HepG2 (cell line): ENCODE measurements around the gene CHID1. TPM values are rescaled to one million over a fixed set of nuclear protein-coding genes. Genes with fewer than 3 reads are reported as not detected.

Experiments
- ATAC-seq: fragments of 200-7000 bp; cut with Tn5 transposase; 3 replicates; pipeline ENCODE4 v1.9.1; 2020; ENCODE audit warnings: mild to moderate bottlenecking, moderate library complexity
- BruUV-seq: library from RNA; stranded (reverse); fragments of 400-500 nt; replicated peaks from 2 replicates; lab custom pipeline; 2021; lab: Mats Ljungman, UMichigan
- CTCF ChIA-PET: fragments of 300-600 bp; formaldehyde crosslinking; extraction: SDS; loops from one replicate; lab custom pipeline; 2021; ENCODE audit warnings: low total read pairs, inconsistent platforms, low intra/inter-chr PET ratio; lab: Yijun Ruan, JAX
- POLR2A ChIA-PET: fragments of 350-600 bp; sonication (Branson Sonifier 250); formaldehyde crosslinking; loops from one replicate; lab custom pipeline; 2020; ENCODE audit warnings: antibody characterized with exemption, inconsistent platforms; lab: Yijun Ruan, JAX
- DNase-seq: peaks from one replicate; pipeline ENCODE4 v3.0.0-alpha.2; 2015; ENCODE audit warnings: low spot score
- FAIRE-seq: peaks from 3 replicates; lab custom pipeline; 2011; peaks lifted over from hg19 to GRCh38; lab: Jason Lieb, UNC
- H2AFZ ChIP-seq: one replicate; pipeline ENCODE4 v1.6.1; 2011; ENCODE audit warnings: low read length, inconsistent platforms
- H3K27ac ChIP-seq: fragments of 300-600 bp; 3 replicates; pipeline ENCODE4 v1.8.0; 2011; ENCODE audit warnings: mixed run types, mild to moderate bottlenecking, mixed read lengths, low read length, inconsistent platforms; ENCODE audit not compliant: insufficient read depth; ENCODE audit errors: extremely low read length
- H3K27me3 ChIP-seq, 2 experiments: fragments of 200-600 bp in 1 of 2; 2 replicates in 1 of 2; 3 replicates in 1 of 2; pipeline versions ENCODE4 v1.6.0 to v1.8.0; 2011; ENCODE audit warnings: low read length in 2 of 2, mild to moderate bottlenecking in 2 of 2, moderate library complexity in 2 of 2, inconsistent platforms in 1 of 2; ENCODE audit not compliant: insufficient read depth in 2 of 2, control insufficient read depth in 1 of 2
- H3K36me3 ChIP-seq, 2 experiments: fragments of 200-600 bp in 1 of 2; replicated peaks in 1 of 2; 2 replicates in 1 of 2; 3 replicates in 1 of 2; pipeline versions ENCODE4 v1.5.1 to v1.8.0; 2011; ENCODE audit warnings: low read length in 2 of 2, inconsistent platforms in 1 of 2; ENCODE audit not compliant: insufficient read depth in 2 of 2, control insufficient read depth in 1 of 2
- H3K4me1 ChIP-seq: 2 replicates; pipeline ENCODE4 v1.5.1; 2012; ENCODE audit warnings: low read length, inconsistent platforms; ENCODE audit not compliant: insufficient read depth
- H3K4me2 ChIP-seq: 2 replicates; pipeline ENCODE4 v1.6.0; 2011; ENCODE audit warnings: low read depth, low read length, inconsistent platforms
- H3K4me3 ChIP-seq, 3 experiments: fragments of 200-600 bp in 1 of 3; sonication (generic), shearing (Covaris generic) in 1 of 3; replicated peaks in 1 of 3; 2 replicates each; pipeline ENCODE4 v1.5.1; 2011 to 2016; ENCODE audit warnings: low read length in 3 of 3, inconsistent platforms in 2 of 3, low read depth in 2 of 3, mild to moderate bottlenecking in 2 of 3, control low read depth in 1 of 3, mixed read lengths in 1 of 3; ENCODE audit not compliant: insufficient read depth in 1 of 3
- H3K79me2 ChIP-seq: one replicate; pipeline ENCODE4 v1.6.1; 2011; ENCODE audit warnings: low read length, inconsistent platforms; ENCODE audit not compliant: insufficient read depth
- H3K9ac ChIP-seq: 2 replicates; pipeline ENCODE4 v1.6.0; 2011; ENCODE audit warnings: mild to moderate bottlenecking, low read depth, low read length, inconsistent platforms; ENCODE audit not compliant: insufficient read depth
- H3K9me3 ChIP-seq: 2 replicates; pipeline ENCODE4 v1.5.1; 2012; ENCODE audit warnings: mild to moderate bottlenecking, low read length
- H4K20me1 ChIP-seq: 2 replicates; pipeline ENCODE4 v1.6.0; 2011; ENCODE audit warnings: inconsistent platforms, mild to moderate bottlenecking, low read length, moderate library complexity; ENCODE audit not compliant: insufficient read depth
- ARID3A ChIP-seq: IDR thresholded peaks from 2 replicates; pipeline ENCODE4 v1.6.1; 2012; ENCODE audit warnings: low read depth, low read length, improper control_type of control experiment
- BRCA1 ChIP-seq: sonication (generic); formaldehyde crosslinking; IDR thresholded peaks from 2 replicates; pipeline ENCODE4 v1.4.0; 2020; ENCODE audit warnings: missing genetic modification reagents
- GMEB2 ChIP-seq: IDR thresholded peaks from 2 replicates; pipeline ENCODE4 v1.6.1; 2016; ENCODE audit warnings: missing biosample characterization, missing genetic modification reagents, low read depth
- MXI1 ChIP-seq: IDR thresholded peaks from 3 replicates; pipeline ENCODE4 v1.6.1; 2012; ENCODE audit warnings: low read depth, low read length, inconsistent platforms, borderline replicate concordance
- PLSCR1 ChIP-seq: sonication (generic); formaldehyde crosslinking; IDR thresholded peaks from 2 replicates; pipeline ENCODE4 v1.5.0; 2020; ENCODE audit warnings: missing genetic modification reagents, mild to moderate bottlenecking, borderline replicate concordance
- RBM39 ChIP-seq: fragments of 200-400 bp; formaldehyde crosslinking; IDR thresholded peaks from one replicate; pipeline ENCODE4 v1.6.1; 2018; ENCODE audit warnings: antibody characterized with exemption, mild to moderate bottlenecking, low read depth, low read length; ENCODE audit not compliant: poor library complexity, severe bottlenecking
- SMARCE1 ChIP-seq: fragments of 450-650 bp; IDR thresholded peaks from 2 replicates; pipeline ENCODE4 v1.6.1; 2017; ENCODE audit warnings: borderline replicate concordance
- SRY ChIP-seq: sonication (generic); formaldehyde crosslinking; IDR thresholded peaks from 2 replicates; pipeline ENCODE4 v1.8.0; 2022; ENCODE audit warnings: mild to moderate bottlenecking, missing genetic modification reagents
- TMF1 ChIP-seq: sonication (generic); formaldehyde crosslinking; IDR thresholded peaks from 2 replicates; pipeline ENCODE4 v1.8.1; 2022; ENCODE audit warnings: low read depth, missing genetic modification reagents
- ZBTB7B ChIP-seq: sonication (generic); formaldehyde crosslinking; IDR thresholded peaks from 2 replicates; pipeline ENCODE4 v1.4.0; 2020; ENCODE audit warnings: missing genetic modification reagents
- ZFP90 ChIP-seq: sonication (generic); formaldehyde crosslinking; IDR thresholded peaks from 2 replicates; pipeline ENCODE4 v1.8.0; 2022; ENCODE audit warnings: missing genetic modification reagents, mild to moderate bottlenecking, inconsistent platforms, borderline replicate concordance
- ZNF337 ChIP-seq: sonication (generic); formaldehyde crosslinking; IDR thresholded peaks from 2 replicates; pipeline ENCODE4 v1.5.1; 2020; ENCODE audit warnings: missing genetic modification reagents, low read depth, mild to moderate bottlenecking, borderline replicate concordance
- ZNF510 ChIP-seq: sonication (generic); formaldehyde crosslinking; IDR thresholded peaks from 2 replicates; pipeline ENCODE4 v1.4.0; 2020; ENCODE audit warnings: low read depth, mild to moderate bottlenecking, missing genetic modification reagents
- ZNF552 ChIP-seq: sonication (generic); formaldehyde crosslinking; IDR thresholded peaks from 2 replicates; pipeline ENCODE4 v1.9.0; 2022; ENCODE audit warnings: missing genetic modification reagents, mild to moderate bottlenecking, borderline replicate concordance
- ZNF577 ChIP-seq: sonication (generic); formaldehyde crosslinking; IDR thresholded peaks from 2 replicates; pipeline ENCODE4 v1.4.0; 2020; ENCODE audit warnings: mild to moderate bottlenecking, low read depth, missing genetic modification reagents, borderline replicate concordance
- ZNF674 ChIP-seq: sonication (generic); formaldehyde crosslinking; IDR thresholded peaks from 2 replicates; pipeline ENCODE4 v1.5.0; 2020; ENCODE audit warnings: low read depth, mild to moderate bottlenecking, missing genetic modification reagents
- WGBS: methylation state at CpG from one replicate; pipeline ENCODE4 v1.1.6; 2017; ENCODE audit warnings: low lambda C conversion rate; 5-methylcytosine and 5-hydroxymethylcytosine counted together
- in situ Hi-C: cut with HindIII; loops from 2 replicates; pipeline ENCODE4 v1.10.0; 2017; ENCODE audit warnings: low pct_unique_long_range_greater_than_20kb; ENCODE audit not compliant: extremely low pct_ligation_motif_present
- intact Hi-C: fragments of 100-400 bp; cut with micrococcal nuclease; formaldehyde crosslinking; loops from one replicate; pipeline ENCODE4 v1.10.0; 2022; ENCODE audit not compliant: unreplicated experiment
- polyA plus RNA-seq, 8 experiments: library from polyadenylated mRNA; depleted of rRNA in 3 of 8; stranded (reverse) in 7 of 8; unstranded in 1 of 8; fragments of >200 nt; fragmentation: Illumina TruSeq in 4 of 8; extraction: Trizol in 4 of 8; gene quantifications; 2 replicates each; pipeline versions ENCODE4 v1.2.1 to v1.2.3, GENCODE V29; 2011 to 2016; ENCODE audit warnings: low read depth in 4 of 8, missing spikeins in 1 of 8, mixed read lengths in 1 of 8; ENCODE audit not compliant: insufficient read depth in 1 of 8
- total RNA-seq, 5 experiments: library from RNA; depleted of rRNA; stranded (reverse); fragments of >200 nt; fragmentation: Illumina TruSeq; extraction: Trizol; gene quantifications; 2 replicates each; pipeline ENCODE4 v1.2.3, GENCODE V29; 2016; ENCODE audit warnings: low read depth in 1 of 5
- TF ChIP-seq, protein P1 (sequence below): sonication (generic); formaldehyde crosslinking; IDR thresholded peaks from 2 replicates; pipeline ENCODE4 v1.4.0; 2020; ENCODE audit warnings: mild to moderate bottlenecking, missing genetic modification reagents

The CHID1 gene
- total and polyA plus RNA-seq, 2 of the 13 experiments (the other 11 are each of a cell fraction or from before 2014, with no cell fraction given) = 65.1 to 93.6 TPM

GRCh38 chr11:832529-833113 is 78.0 kb downstream of the CHID1 start, which contains the start of gene CD151:
Gene CD151, plus strand, starts transcription at chr11:832952. Its CDS starts 3,118 bp downstream, at chr11:836070.
- H4K20me1 ChIP-seq = peaks cover 7% of the 10 kb centered on the region; the same call in 1 of the 2 replicates
- H3K36me3 ChIP-seq = peaks cover 4 to 10% of the 10 kb centered on the region in 2 experiments; a peak in 3 of 5 replicates
- peak; percentile 7 for ATAC-seq
- peaks cover 75% of the 10 kb centered on the region for H3K4me1 ChIP-seq
- peaks cover 11% of the 10 kb centered on the region for H3K79me2 ChIP-seq
- no peaks in the 10 kb centered on the region for H3K27me3 ChIP-seq
- FAIRE-seq = no peak
- ChIA-PET CTCF (no interaction called here), POLR2A (interaction anchor here (1.0 to 16.1 kb wide), 3 partner anchors 9 to 37 kb away, joined by 4 to 264 read pairs (median 141); partner anchors contain the start of genes PNPLA2, POLR2L and TSPAN4)
- peak within 1 kb of the TSS; percentile 87 for H3K4me2 ChIP-seq
- in situ Hi-C loops = no loop called here
- no peak within 1 kb of the TSS for H2AFZ ChIP-seq
- H3K9me3 ChIP-seq = no peaks in the 10 kb centered on the region
- peak within 1 kb of the TSS; percentile 61 for H3K27ac ChIP-seq
- no TSS peak for BruUV-seq
- WGBS = 4% methylated on average over 4 of the region's 67 CpGs
- intact Hi-C loops = no loop called here
- H3K9ac ChIP-seq = peak within 1 kb of the TSS; percentile 85
- no peak for DNase-seq
- H3K4me3 ChIP-seq = peak within 1 kb of the TSS; percentile 71 to 81 (median 77)
- TF ChIP-seq ZNF337 (CRISPR knock-in tag) = no peak
- TF ChIP-seq BRCA1 (CRISPR knock-in tag) = no peak
- peak; percentile 61; the same call in 1 of the 2 replicates for TF ChIP-seq SRY (CRISPR knock-in tag)
- no peak for TF ChIP-seq MXI1
- TF ChIP-seq ARID3A = no peak
- TF ChIP-seq RBM39 = peak; percentile 22
- TF ChIP-seq ZNF510 = no peak
- TF ChIP-seq ZNF552 = no peak
- TF ChIP-seq ZNF577 (CRISPR knock-in tag) = no peak
- no peak for TF ChIP-seq GMEB2 (CRISPR knock-in tag)
- TF ChIP-seq ZNF674 (CRISPR knock-in tag) = no peak
- TF ChIP-seq, protein P1, sequence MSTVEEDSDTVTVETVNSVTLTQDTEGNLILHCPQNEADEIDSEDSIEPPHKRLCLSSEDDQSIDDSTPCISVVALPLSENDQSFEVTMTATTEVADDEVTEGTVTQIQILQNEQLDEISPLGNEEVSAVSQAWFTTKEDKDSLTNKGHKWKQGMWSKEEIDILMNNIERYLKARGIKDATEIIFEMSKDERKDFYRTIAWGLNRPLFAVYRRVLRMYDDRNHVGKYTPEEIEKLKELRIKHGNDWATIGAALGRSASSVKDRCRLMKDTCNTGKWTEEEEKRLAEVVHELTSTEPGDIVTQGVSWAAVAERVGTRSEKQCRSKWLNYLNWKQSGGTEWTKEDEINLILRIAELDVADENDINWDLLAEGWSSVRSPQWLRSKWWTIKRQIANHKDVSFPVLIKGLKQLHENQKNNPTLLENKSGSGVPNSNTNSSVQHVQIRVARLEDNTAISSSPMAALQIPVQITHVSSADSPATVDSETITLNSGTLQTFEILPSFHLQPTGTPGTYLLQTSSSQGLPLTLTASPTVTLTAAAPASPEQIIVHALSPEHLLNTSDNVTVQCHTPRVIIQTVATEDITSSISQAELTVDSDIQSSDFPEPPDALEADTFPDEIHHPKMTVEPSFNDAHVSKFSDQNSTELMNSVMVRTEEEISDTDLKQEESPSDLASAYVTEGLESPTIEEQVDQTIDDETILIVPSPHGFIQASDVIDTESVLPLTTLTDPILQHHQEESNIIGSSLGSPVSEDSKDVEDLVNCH (CRISPR knock-in tag) = no peak
- TF ChIP-seq ZBTB7B (CRISPR knock-in tag) = peak; percentile 60; the same call in 1 of the 2 replicates
- no peak for TF ChIP-seq PLSCR1 (CRISPR knock-in tag)
- TF ChIP-seq SMARCE1 = no peak
- TF ChIP-seq ZFP90 (CRISPR knock-in tag) = no peak
- TF ChIP-seq TMF1 (CRISPR knock-in tag) = no peak
